A673 (cell line): Measurements from ENCODE around the gene VWF. TPM values are rescaled to one million over a fixed set of nuclear protein-coding genes. Genes with fewer than 3 reads are reported as not detected.

Experiments
- BruUV-seq: library from RNA; stranded (reverse); fragments of 400-500 nt; replicated peaks from 2 replicates; lab custom pipeline; 2021; lab: Mats Ljungman, UMichigan
- CTCF ChIA-PET: fragments of 300-600 bp; sonication (Branson Sonifier 250); formaldehyde crosslinking; loops from one replicate; lab custom pipeline; 2022; ENCODE audit warnings: antibody characterized with exemption; lab: Charles Lee
- POLR2A ChIA-PET: fragments of 300-600 bp; sonication (Branson Sonifier 250); formaldehyde crosslinking; loops from one replicate; lab custom pipeline; 2022; ENCODE audit warnings: antibody characterized with exemption; ENCODE audit not compliant: low non-redundant PET; lab: Charles Lee
- DNase-seq: peaks from one replicate; pipeline ENCODE4 v3.0.0-alpha.2; 2015; ENCODE audit warnings: low spot score
- H3K27ac ChIP-seq: fragments of 200-600 bp; sonication (generic); 2 replicates; pipeline ENCODE4 v1.5.1; 2016; ENCODE audit warnings: mixed run types, low read depth, mild to moderate bottlenecking, mixed read lengths, antibody characterized with exemption, low read length; ENCODE audit not compliant: poor library complexity, severe bottlenecking
- H3K27me3 ChIP-seq: fragments of 200-600 bp; sonication (generic); replicated peaks from 2 replicates; pipeline ENCODE4 v1.6.1; 2017; ENCODE audit warnings: mixed run types, low read depth, mild to moderate bottlenecking, mixed read lengths, antibody characterized with exemption, low read length; ENCODE audit not compliant: insufficient read depth, poor library complexity
- H3K36me3 ChIP-seq: fragments of 200-600 bp; sonication (generic); 2 replicates; pipeline ENCODE4 v1.6.1; 2016; ENCODE audit warnings: mixed run types, mild to moderate bottlenecking, mixed read lengths, antibody characterized with exemption, low read length; ENCODE audit not compliant: insufficient read depth, poor library complexity, severe bottlenecking
- H3K4me1 ChIP-seq: fragments of 200-600 bp; sonication (generic); 2 replicates; pipeline ENCODE4 v1.6.1; 2017; ENCODE audit warnings: mixed run types, mild to moderate bottlenecking, mixed read lengths, antibody characterized with exemption, low read length; ENCODE audit not compliant: insufficient read depth, poor library complexity, severe bottlenecking
- H3K4me3 ChIP-seq: fragments of 200-600 bp; sonication (generic); 2 replicates; pipeline ENCODE4 v1.5.1; 2016; ENCODE audit warnings: low read depth, mixed run types, mild to moderate bottlenecking, mixed read lengths, low read length; ENCODE audit not compliant: poor library complexity, severe bottlenecking
- H3K9me3 ChIP-seq: fragments of 200-600 bp; sonication (generic); 2 replicates; pipeline ENCODE4 v1.6.1; 2016; ENCODE audit warnings: mixed run types, low read depth, mild to moderate bottlenecking, mixed read lengths, antibody characterized with exemption, low read length; ENCODE audit not compliant: poor library complexity, severe bottlenecking
- EZH2 ChIP-seq: fragments of 200-600 bp; sonication (generic); IDR thresholded peaks from 2 replicates; pipeline ENCODE4 v1.6.1; 2017; ENCODE audit warnings: borderline replicate concordance, low read depth, mild to moderate bottlenecking, mixed read lengths, antibody characterized with exemption, low read length; ENCODE audit not compliant: poor library complexity, severe bottlenecking
- intact Hi-C: fragments of 100-400 bp; cut with micrococcal nuclease; formaldehyde crosslinking; loops from one replicate; pipeline ENCODE4 v1.10.0; 2022; ENCODE audit not compliant: unreplicated experiment
- total RNA-seq: library from RNA; stranded (reverse); gene quantifications from 2 replicates; pipeline ENCODE4 v1.2.3, GENCODE V29; 2021
- TF ChIP-seq, protein P1 (sequence below): fragments of 300-800, 200-600 bp; sonication (generic); conservative IDR thresholded peaks from 2 replicates; pipeline ENCODE4 v1.5.1; 2017; ENCODE audit warnings: low read depth, mild to moderate bottlenecking, antibody characterized with exemption, low read length, moderate library complexity, mixed read lengths

VWF gene
- total RNA-seq, 1 experiment from 2014 or later = not detected

- ChIA-PET CTCF (no interaction called here), POLR2A (no interaction called here)
- H3K27ac ChIP-seq = no peak overlapping the region
- H3K4me3 ChIP-seq = no peak overlapping the region
- no peak for DNase-seq
- no peaks in the 10 kb centered on the region for H3K4me1 ChIP-seq
- intact Hi-C loops = loop anchor here (10.0 kb wide), 1 partner anchor 119 kb away; no protein-coding TSS in a partner anchor
- BruUV-seq = no TSS peak
- no peaks in the 10 kb centered on the region for H3K9me3 ChIP-seq
- TF ChIP-seq, protein P1, sequence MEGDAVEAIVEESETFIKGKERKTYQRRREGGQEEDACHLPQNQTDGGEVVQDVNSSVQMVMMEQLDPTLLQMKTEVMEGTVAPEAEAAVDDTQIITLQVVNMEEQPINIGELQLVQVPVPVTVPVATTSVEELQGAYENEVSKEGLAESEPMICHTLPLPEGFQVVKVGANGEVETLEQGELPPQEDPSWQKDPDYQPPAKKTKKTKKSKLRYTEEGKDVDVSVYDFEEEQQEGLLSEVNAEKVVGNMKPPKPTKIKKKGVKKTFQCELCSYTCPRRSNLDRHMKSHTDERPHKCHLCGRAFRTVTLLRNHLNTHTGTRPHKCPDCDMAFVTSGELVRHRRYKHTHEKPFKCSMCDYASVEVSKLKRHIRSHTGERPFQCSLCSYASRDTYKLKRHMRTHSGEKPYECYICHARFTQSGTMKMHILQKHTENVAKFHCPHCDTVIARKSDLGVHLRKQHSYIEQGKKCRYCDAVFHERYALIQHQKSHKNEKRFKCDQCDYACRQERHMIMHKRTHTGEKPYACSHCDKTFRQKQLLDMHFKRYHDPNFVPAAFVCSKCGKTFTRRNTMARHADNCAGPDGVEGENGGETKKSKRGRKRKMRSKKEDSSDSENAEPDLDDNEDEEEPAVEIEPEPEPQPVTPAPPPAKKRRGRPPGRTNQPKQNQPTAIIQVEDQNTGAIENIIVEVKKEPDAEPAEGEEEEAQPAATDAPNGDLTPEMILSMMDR = no peak
- no peak for TF ChIP-seq EZH2
- H3K36me3 ChIP-seq = no peaks in the 10 kb centered on the region
- peaks cover 29% of the 10 kb centered on the region for H3K27me3 ChIP-seq
Observed at GRCh38 chr12:5915511-5915910, 209.0 kb downstream of the VWF start.

DNA sequence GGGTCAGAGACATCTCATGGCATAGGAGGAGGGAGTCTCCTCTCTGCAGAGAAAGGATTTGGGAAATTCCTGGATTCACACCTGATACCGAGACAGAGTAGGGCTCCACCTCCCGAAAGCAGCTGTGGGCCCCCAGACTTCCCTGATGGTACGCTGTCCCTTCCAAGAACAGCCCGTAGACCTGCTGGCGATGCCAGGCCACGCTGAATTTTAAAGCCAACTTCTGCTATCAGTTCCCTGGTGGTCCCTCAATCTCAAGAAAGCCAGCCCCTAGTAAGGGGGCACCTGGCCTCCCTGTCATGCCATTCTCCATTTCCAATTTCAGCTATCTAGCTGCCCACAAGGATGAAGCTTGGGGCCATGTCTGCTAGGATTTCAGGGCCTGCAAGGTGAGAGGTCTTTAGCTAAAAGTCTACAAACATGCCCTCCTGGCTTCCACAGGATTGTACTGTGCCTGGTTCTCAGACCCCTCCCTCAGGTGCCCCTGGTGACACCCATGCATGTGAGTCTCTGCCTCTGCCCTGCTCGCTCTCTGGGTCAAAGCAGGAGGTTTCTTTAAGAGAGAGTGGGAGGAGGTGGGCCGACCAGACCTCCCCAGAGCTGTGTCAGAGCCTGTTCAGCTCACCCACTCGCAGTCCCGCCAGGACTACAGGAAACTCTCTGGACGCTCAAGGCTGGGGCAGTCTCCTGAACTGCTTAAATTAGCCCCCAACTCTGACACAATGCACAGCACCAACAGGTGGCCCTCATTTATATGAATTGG, 209.9 kb downstream of the VWF start:
- no peaks in the 10 kb centered on the region for H3K36me3 ChIP-seq
- no peaks in the 10 kb centered on the region for H3K4me1 ChIP-seq
- CTCF ChIA-PET = no interaction called here
- BruUV-seq = no TSS peak
- H3K9me3 ChIP-seq = no peaks in the 10 kb centered on the region
- POLR2A ChIA-PET = no interaction called here
- H3K27ac ChIP-seq = no peak overlapping the region
- H3K27me3 ChIP-seq = peaks cover 35% of the 10 kb centered on the region
- H3K4me3 ChIP-seq = no peak overlapping the region
- no peak for DNase-seq
- no peak for TF ChIP-seq EZH2
- TF ChIP-seq, protein P1 = no peak
- intact Hi-C loops = loop anchor here (10.0 kb wide), 1 partner anchor 120 kb away; no protein-coding TSS in a partner anchor

DNA sequence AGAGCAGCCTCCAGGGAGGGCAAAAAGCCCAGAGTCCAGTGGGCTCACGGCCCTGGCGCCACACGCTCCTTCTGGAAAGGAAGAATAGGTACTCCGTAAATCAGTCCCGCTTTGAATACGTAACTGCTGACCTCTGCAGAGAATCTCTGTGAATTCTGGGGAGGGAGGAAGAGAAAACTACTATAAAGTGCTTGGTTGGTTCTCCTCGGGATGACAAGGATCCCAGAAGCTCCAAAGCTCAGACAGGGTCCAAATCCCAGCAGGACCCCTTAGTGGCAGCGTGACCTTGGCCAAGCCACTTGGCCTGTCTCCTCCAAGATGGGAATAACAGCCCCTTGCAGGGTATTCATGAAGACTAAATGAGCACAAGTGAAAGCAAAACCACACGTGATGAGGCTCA, 211.1 kb downstream of the VWF start:
- no peaks in the 10 kb centered on the region for H3K36me3 ChIP-seq
- intact Hi-C loops = loop anchor here (10.0 kb wide), 1 partner anchor 121 kb away; no protein-coding TSS in a partner anchor
- no peaks in the 10 kb centered on the region for H3K9me3 ChIP-seq
- DNase-seq = no peak
- ChIA-PET CTCF (no interaction called here), POLR2A (no interaction called here)
- no TSS peak for BruUV-seq
- H3K27me3 ChIP-seq = peaks cover 45% of the 10 kb centered on the region
- H3K27ac ChIP-seq = no peak overlapping the region
- TF ChIP-seq, protein P1 = no peak
- no peak for TF ChIP-seq EZH2
- no peak overlapping the region for H3K4me3 ChIP-seq
- H3K4me1 ChIP-seq = no peaks in the 10 kb centered on the region
